HS-27A (cell line): ENCODE measurements around the gene ZNF268.

Experiments
- DNase-seq: peaks from one replicate; pipeline ENCODE4 v3.0.0-alpha.2; 2012; ENCODE audit warnings: low read depth, missing footprints

The ZNF268 gene

GRCh38 chr12:133181238-133181959 lies at the start of gene ZNF268:
Gene ZNF268 (plus strand): TSS chr12:133181495. CDS start chr12:133181998, 503 bp downstream.
- peak; percentile 62 for DNase-seq

GRCh38 chr12:133135747-133136146 lies 45.5 kb upstream of the ZNF268 start:
- no peak for DNase-seq

GRCh38 chr12:133145981-133146380 lies 35.3 kb upstream of the ZNF268 start:
- DNase-seq = no peak

DNA sequence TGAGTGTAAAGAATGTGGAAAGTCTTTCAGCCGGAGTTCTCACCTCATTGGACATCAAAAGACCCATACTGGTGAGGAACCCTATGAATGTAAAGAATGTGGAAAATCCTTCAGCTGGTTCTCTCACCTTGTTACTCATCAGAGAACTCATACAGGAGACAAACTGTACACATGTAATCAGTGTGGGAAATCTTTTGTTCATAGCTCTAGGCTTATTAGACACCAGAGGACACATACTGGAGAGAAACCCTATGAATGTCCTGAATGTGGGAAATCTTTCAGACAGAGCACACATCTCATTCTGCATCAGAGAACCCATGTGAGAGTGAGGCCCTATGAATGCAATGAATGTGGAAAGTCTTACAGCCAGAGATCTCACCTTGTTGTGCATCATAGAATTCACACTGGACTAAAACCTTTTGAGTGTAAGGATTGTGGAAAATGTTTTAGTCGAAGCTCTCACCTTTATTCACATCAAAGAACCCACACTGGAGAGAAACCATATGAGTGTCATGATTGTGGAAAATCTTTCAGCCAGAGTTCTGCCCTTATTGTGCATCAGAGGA lies 25.1 kb upstream of the ZNF268 start:
- no peak for DNase-seq

DNA sequence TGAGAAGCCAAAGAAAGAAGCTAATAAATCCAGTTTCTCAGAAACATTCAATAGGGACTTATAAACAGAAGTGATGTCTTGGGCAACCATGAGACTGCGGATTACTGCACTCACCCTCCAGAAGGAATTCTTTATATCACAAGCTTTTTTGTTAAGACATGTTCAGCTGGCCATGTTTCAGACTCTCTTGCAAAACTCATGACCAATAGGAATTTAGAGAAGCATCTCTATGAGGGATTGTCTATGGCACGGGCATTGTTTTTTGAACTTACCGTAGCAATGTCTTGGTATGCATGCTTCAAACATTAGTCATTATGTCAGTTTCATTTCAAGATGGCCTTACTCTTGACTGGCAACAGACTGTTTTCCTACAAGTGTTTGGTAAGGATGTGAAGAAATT lies 15.5 kb upstream of the ZNF268 start:
- DNase-seq = no peak

DNA sequence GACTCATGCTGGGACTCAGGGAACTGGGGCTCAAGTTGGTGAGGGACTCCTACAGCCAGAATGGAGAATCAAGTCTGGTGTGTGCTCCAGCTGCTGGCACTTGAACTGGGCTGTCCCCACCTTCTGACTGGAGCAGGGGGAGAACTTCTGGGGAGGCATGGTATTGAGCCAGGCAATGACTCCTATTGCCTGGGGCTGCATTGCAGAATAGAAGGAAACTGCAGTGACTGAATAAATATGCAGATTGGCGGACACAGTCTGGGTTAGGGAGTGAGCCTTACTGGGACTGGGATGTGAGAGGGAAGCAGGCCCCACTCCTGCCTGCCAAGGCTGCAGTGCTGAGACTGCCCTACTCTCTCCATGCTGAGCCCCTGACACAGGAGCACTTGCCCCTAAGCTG lies 8.8 kb upstream of the ZNF268 start:
- DNase-seq = no peak

DNA sequence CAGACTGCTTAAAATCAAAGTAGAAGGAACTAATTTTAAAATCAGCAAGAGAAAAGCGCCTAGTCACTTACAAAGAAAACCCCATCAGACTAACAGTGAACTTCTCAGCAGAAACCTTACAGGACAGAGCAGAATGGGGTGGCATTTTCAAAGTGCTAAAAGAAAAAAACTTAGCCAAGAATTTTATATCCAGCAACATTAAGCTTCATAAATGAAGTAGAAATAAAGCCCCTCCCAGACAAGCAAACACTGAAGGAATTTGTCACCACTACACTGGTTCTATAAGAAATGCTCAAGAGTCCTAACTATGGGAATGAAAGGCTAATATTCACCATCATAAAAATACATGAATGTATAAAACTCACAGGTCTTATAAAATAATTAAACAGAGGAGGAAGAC lies 6.4 kb upstream of the ZNF268 start:
- no peak for DNase-seq

GRCh38 chr12:133180669-133181068 lies 626 bp upstream of the ZNF268 start:
- DNase-seq = no peak

DNA sequence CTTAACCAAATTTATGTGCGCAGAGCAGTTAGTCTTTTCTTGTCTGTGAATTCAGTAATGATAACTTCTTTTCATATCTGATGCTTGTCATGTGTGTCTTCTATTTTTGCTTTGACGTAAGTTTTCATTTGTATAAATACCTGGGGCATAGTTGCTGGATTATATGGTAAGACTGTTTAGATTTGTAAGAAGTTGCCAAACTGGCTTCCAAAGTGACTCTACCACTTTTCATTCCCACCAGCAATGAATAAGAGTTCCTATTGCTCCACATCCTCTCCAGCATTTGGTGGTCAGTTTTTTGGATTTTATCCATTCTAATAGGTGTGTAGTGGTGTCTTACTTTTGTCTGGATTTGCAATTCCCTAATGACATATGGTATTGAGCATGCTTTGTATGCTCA lies 8.9 kb downstream of the ZNF268 start:
- DNase-seq = no peak

- DNase-seq = no peak
Observed at GRCh38 chr12:133192847-133193246, 11.6 kb downstream of the ZNF268 start.

- no peak for DNase-seq
Observed at GRCh38 chr12:133201888-133202287, 20.6 kb downstream of the ZNF268 start.

- DNase-seq = no peak
Observed at GRCh38 chr12:133202493-133203343, 21.4 kb downstream of the ZNF268 start.

DNA sequence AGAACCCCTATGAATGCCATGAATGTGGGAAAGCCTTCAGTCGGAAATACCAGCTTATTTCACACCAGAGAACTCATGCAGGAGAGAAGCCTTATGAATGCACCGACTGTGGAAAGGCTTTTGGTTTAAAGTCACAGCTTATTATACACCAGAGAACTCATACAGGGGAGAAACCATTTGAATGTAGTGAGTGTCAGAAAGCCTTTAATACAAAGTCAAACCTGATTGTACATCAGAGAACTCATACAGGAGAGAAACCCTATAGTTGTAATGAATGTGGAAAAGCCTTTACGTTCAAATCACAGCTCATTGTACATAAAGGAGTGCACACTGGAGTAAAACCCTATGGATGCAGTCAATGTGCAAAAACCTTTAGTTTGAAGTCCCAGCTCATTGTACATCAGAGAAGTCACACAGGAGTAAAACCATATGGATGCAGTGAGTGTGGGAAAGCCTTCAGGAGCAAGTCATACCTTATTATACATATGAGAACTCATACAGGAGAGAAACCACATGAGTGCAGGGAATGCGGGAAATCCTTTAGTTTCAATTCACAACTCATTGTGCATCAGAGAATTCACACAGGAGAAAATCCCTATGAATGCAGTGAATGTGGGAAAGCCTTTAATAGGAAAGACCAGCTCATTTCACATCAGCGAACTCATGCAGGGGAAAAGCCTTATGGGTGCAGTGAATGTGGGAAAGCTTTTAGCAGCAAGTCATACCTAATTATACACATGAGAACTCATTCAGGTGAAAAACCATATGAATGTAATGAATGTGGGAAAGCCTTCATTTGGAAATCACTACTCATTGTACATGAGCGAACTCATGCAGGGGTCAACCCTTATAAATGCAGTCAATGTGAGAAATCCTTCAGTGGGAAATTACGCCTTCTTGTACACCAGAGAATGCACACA lies 22.3 kb downstream of the ZNF268 start:
- no peak for DNase-seq

DNA sequence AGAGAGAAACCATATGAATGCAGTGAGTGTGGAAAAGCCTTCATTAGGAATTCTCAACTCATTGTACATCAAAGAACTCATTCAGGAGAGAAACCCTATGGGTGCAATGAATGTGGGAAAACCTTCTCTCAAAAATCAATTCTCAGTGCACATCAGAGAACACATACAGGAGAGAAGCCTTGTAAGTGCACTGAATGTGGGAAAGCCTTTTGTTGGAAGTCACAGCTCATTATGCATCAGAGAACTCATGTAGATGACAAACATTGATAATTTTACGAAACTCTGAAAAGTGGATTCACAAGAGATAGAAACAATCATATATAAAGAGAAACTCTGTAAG lies 22.9 kb downstream of the ZNF268 start:
- DNase-seq = no peak

DNA sequence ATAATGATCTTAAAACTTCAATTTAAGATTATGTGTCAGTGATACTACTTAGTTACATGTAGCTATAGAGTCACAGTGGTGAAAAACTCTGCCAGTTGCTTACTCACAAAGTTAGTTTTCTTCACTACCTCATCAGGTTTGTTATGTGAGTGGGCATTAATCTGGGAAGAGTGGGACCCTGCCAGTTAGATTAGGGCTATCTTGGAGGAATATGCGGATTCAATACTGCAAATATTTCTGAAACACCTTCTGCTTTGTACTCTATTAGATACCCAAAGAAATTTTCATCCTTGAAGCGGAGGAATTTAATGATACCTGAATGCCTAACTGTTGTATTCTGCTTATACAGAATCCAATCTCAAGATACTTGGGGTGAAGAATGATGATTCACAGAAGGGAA lies 25.1 kb downstream of the ZNF268 start:
- no peak for DNase-seq

DNA sequence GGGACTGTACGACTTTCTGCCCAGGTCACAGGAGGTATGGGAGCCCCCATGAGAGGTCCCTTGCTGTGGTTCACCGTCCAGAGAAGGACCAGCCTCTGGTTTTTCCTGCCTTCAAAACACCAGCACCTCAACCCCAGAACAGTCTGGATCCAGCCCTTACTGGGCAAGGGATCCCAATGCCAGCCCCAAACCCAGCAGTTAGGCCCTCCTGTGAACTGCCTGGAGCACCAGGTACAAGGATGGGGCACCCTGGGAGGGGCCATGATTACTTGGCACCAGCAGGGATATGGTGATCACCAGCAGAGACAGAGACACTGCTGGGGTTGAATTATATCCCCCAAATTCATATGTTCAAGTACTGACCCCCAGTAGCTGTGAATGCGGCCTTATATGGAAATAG lies 34.4 kb downstream of the ZNF268 start:
- DNase-seq = no peak

DNA sequence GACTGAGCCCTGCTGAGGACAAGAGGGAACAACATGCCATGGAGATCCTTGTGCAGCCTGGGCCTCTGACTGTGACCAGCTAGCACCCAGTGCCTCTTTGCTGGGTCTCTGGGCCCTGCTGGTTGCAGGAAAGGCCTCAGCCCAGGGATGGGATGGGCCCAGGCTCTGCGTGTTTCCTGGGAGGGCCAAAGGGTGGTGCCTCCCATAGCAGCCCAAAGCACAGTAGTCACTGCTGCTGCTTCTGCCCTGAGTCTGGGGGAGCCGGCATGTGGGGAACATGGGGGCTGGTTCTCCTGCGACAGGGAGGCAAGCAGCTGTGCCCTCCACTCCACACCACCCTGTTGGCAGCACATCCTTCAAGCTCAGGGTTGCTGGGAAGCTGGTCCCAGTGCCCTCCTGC lies 35.9 kb downstream of the ZNF268 start:
- DNase-seq = no peak

DNA sequence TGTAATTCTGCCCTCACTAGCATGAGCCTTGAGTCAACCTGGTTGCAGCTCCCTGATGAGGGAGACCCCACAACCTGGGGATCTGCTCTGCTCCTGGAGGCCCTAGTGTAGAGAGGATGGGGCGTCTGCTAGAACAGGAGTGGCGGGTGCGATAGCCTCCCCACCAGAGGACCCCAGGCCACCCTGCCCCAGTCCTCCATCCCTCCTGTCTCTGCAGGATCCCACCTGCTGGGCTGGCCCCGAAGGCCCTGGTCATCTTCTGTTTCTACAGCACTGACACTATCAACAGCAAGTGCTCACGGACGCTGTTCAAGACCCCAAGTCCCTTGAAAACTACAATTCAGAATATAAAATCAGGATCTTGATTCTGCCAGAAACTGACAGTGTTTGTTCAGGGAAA lies 39.2 kb downstream of the ZNF268 start:
- DNase-seq = no peak

GRCh38 chr12:133221241-133221640 lies 39.9 kb downstream of the ZNF268 start:
- DNase-seq = no peak

GRCh38 chr12:133222211-133222610 lies 40.9 kb downstream of the ZNF268 start:
- DNase-seq = no peak

DNA sequence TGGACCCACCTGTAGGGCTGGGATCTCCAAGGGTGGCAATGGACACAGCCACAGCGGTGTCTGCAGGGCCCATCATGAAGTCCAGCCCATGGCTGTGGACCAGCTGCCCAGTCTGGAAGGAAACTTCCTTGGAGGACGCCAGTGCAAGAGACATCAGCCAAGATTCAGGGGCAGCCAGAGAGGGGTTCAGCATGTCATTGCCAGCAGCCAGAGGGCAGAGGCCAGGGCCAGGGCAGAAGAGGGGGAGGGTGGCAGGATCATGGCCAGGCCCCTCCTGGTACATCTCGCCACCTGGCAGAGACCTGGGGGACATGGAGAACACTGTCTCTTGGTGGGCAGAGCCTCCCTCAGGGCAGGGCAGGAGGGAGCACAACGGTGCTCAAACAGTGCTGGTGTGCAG lies 44.2 kb downstream of the ZNF268 start:
- no peak for DNase-seq

GRCh38 chr12:133226690-133227089 lies 45.4 kb downstream of the ZNF268 start:
- no peak for DNase-seq
